DMS53 (cell line): Measurements from ENCODE around the gene PLCG1.
"Not testable (repeated sequence)": the region's sequence is repeated elsewhere in the genome, so short reads cannot be mapped to it uniquely, and the experiment has no call there.

ENCODE experiments used
- DNase-seq: peaks from one replicate; lab custom pipeline; 2025; lab: John Stamatoyannopoulos, UW

Gene PLCG1

DNA sequence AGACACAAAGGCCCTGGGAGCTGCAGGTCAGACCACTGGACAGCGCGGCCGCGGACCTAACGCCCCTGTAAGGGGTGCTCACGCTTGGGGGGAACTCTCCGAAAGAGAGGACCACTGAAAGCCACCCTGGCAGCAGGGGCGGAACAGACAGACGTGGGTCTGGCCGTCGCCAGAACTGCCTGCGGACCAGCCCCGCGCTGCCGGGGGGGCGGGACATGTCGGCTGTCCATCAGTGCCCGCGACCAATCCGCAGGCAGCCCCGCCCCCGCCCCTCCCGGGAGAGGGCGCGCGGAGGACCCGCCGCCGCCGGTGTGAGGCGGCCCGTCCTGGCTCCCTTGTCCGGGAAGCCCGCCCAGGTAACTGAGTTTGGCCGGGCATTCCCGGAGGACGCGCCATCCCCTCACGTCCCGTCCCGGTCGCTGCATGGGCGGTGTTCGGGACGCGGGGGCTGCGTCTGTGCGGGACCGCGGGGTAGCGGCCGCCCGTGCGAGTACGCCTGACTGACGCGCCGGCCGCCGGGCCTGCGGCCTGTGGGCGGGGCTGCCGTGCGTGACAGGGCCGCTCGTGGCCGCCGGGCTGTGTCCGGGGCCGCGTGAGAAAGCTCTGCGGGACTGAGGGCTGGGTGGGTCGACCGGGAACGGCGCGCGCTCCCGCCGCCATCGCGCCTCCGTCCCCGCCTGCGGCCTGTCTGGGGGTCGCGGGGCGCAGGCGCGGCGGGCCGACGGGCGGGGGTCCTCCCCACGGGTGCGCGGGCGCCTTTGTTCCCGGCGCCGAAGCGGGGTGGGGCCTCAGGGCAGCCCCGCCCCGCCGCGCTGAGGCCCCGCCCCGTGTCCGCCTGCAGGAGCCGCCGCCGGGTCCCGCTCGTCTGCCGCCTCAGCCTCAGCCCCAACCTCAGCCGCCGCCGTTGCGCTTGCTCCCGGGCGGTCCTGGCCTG is at the start of gene PLCG1:
Gene PLCG1, plus strand, starts transcription at position 864 of the 934 bp plus-strand sequence. CDS start 99 bp downstream, outside the sequence.
- DNase-seq: peak; percentile 94

DNA sequence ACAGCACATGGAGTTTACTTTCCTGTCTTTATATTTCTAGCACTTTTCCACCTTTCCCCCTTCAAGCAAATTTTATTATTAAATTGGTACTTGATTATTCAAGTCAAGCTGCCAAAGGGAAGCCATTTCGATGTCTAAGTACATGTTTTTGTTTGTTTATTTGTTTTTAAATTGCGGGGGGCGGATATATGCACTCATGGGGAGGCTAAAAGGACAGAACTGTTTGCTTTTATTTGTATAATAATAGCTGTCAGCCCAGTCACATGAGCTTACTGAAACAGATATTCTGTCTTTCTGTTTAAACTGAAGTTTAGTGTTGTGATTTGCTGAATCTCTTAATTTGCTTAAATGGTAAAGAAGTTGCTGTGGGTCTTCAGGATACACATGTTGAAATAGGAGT is 49.6 kb upstream of the PLCG1 start:
- DNase-seq: no peak

DNA sequence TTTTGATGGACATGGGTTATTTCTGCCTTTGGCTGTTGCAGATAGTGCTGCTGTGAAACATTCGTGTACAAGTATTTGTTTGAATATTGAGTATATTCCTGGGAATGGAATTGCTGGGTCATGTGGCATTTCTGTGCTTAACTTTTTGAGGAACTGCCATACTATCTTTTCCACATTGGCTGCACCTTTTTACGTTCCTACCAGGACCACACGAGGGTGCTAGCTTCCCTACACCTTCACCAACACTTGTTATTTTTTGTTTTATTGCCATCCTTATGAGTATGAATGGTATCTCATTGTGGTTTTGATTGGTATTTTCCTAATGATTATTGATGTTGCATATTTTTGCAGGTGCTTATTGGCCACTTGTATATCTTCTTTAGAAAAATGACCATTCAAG is 47.8 kb upstream of the PLCG1 start:
- no peak for DNase-seq

DNA sequence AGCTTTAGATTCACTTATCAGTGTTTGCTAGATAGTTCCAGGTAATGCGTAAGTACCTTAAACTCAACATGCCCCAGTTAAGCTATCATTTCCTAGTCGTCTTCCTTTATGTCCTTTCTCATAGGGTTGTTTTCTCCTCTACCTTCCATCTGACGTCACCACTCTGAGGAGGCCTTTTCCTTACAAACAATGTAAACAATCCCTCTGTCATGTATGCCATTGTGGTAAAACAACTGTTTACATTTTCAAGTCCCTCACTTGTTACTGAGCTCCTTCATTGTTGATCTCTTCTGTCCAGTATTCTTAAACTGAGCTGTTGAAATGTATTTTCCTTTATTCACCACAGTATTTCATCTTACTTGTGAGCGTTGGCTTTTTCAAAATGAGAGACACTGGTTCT is 45.4 kb upstream of the PLCG1 start:
- DNase-seq: peak; percentile 19

DNA sequence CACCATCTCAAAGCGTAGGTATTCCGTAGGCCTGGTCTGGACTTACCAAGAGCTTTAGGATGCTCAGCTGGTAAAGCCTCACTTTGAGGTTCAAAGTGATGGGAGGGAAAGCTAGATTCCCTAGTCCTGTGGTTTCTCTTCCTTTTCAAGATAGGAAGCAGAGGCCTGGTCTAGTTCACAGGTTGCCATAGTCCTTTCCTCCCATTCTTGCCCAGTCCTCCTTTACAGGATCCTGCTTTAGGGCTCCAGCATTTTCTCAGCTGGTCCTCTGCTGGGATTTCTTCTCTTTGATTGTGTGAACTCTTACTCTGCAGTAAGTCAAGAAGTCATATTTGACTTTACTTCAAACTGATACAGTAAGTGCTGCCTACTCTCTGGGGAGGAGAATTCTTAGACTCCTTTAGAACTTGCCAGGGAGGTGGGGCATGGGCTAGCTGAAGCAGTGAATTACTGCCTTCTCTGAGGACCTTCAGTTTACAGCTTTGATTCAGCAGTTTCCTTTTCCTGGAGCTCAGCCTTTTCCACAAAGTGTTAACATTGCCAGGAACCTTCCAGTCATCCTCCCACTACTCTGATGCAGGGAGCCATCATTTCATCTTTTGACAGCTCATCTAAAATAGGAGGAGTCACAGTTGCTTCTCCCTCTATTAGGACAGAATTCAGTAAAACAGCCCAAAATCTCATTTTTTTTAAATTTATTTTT is 42.8 kb upstream of the PLCG1 start:
- peak; percentile 25 for DNase-seq

DNA sequence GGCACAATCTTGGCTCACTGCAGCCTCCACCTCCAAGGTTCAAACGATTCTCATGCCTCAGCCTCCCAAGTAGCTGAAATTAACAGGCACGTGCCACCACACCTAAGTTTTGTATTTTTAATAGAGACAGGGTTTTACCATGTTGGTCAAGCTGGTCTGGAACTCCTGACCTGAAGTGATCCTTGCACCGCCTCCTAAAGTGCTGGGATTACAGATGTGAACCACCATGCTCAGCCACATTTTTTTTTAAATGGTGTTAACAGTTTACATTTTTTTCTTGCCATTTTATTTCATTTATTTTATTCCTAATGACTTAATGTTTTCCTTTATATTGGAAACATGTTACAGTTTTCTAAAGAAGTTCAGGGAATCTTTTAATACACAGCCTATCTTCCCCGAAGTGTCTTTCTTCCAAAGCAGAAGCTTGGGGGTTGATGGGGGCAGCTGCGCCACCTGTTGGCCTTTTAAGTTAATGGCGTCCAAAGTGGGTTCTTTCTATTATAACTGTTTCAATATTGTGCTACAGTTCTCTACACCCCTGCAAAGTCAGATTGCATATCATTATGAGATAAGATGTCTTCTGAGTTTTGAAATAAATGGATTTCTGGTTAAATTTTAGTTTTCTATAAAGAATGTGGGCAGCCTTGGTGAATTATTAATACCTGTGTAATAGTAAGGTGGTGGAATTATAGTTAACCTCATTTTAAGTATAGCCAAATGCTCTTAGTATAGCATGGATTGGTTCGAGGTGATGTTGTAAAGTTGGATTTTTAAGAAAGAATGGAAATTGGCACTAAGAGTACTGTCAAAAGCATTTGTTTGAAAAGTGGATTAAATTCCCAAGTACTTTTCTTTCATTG is 42.0 kb upstream of the PLCG1 start:
- DNase-seq: peak; percentile 71

DNA sequence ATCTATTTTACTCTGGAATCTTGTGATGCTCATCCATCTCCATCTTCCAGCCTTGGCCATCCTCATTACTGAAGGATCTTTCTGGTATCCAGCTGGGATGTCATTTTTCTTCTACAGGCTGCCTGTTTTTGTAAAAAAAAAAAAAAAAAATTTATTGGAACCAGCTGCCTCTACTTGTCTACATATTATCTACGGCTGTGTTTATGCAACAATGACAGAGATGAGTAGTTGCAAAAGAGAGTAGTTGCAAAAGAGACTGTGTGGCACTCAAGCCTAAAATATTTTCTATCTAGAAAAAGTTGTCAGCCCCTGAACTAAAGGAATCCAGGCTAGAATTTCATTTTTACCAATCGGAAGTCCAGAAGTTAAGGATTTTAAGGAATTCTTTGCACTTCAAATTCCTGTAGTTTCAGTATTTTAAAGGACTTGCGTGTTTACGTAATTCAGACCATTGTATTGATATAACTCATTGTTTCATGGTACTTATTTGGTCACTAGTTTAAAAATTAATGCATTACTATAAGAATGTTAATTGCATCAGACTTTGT is 38.6 kb upstream of the PLCG1 start:
- no peak for DNase-seq

DNA sequence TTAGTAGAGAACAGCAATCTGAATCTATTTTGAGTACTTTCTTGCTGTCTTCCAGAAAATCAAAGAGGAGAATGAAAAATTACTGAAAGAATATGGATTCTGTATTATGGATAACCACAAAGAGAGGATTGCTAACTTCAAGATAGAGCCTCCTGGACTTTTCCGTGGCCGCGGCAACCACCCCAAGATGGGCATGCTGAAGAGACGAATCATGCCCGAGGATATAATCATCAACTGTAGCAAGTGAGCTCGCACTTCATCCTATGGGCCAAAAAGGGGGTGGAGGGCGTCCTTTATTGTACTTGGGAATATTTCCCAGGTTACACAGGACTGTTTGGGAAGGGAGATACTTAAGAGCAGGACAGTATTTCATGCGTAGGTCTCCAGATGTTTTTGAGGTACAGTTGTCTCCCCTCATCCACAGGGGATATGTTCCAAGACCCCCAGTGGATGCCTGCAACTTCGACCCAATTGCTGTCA is 37.3 kb upstream of the PLCG1 start:
- DNase-seq: no peak

DNA sequence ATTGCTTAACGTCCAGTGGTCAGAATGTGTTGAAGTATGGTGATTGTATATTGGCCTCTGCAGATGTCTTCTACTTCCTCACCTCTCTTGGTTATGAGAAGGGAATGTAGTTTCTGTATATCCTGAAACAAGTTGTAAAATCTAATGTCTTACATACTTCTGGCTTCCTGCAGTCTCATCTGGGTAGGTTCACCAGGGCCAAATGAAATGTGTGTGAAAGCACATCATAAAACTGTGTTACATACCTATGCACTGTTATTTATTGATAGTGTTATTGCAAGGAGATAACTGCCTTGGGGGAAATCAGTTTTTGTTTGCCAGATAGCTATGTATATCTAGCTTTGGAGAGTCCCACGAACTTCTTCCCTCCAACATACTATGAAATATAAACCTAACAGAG is 35.7 kb upstream of the PLCG1 start:
- no peak for DNase-seq

DNA sequence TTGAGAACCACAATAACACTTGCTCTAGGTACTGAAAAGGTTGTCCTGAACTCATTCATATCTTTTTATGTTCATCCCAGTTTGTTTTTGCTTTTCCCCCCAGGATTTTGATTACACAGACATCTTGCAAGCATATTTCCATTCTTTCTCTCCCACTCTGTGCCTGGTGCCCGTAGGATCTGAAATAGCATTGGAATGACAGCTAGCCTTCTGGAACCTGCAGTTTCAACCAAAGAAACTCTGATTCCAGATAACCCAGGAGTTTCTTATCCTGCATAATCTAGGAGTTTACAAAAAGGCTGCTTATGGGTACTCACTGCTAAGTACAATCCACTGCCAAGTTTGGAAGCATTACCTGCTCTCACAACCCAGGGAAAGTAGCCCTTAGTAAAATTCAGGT is 28.8 kb upstream of the PLCG1 start:
- no peak for DNase-seq

DNA sequence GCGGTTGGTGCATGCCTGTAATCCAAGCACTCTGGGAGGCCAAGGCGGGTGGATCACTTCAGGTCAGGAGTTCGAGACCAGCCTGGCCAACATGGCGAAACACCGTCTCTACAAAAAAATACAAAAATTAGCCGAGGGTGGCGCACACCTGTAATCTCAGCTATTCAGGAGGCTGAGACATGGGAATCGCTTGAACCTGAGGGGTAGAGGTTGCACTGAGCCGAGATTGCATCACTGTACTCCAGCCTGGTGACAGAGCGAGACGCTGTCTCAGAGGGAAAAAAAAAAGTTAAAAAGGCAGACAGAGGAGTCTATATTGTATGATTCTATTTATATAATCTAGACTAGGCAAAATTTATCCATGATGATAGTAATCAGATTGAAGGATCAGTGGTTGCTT is 27.3 kb upstream of the PLCG1 start:
- no peak for DNase-seq

DNA sequence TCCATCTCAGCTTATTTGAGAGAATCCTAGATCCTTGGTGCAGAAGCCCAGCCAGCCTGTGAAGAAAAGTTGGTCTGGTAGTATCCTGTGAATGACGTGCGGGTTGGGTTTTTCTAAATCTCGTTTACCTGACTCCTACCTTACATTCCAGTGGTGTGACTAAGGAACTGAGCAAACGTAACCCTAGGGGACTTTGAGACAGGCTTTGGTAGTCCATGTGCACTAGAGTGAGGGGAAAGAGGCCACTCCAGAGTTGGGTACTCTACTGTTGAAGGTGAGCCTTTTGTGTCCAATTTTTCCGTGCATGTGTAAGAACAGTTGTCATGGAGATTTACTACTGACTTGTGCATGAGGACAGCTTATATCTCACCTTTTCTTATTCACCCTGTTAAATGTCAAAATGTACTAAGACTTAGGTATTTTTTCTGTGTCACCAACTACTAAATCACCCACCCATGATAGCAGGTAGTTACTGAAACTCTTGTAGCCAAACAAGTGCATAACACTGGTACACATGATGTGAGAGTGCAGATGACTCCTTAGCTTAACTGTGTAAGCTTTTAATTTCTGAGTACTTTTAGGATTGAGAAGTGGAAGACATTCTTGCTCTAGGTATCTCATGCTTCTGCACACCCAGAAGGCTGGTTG is 26.3 kb upstream of the PLCG1 start:
- no peak for DNase-seq

DNA sequence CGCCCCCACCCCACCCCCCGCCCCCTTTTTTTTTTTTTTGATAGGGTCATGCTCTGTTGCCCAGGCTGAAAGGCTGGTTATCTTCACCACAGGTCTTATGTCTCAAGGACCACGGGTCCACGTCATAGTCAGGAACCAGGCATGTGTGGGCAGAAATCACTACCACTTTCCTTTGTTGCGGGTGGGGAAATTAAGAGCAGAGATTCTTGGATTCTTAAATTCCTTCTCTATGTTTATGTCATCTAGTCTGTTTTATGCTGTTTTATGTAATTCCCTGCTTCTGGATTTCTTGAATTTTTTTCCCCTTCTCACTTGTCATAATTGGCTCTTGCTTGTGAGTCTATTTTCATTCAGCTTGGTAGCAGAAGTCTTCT is 25.8 kb upstream of the PLCG1 start:
- no peak for DNase-seq

DNA sequence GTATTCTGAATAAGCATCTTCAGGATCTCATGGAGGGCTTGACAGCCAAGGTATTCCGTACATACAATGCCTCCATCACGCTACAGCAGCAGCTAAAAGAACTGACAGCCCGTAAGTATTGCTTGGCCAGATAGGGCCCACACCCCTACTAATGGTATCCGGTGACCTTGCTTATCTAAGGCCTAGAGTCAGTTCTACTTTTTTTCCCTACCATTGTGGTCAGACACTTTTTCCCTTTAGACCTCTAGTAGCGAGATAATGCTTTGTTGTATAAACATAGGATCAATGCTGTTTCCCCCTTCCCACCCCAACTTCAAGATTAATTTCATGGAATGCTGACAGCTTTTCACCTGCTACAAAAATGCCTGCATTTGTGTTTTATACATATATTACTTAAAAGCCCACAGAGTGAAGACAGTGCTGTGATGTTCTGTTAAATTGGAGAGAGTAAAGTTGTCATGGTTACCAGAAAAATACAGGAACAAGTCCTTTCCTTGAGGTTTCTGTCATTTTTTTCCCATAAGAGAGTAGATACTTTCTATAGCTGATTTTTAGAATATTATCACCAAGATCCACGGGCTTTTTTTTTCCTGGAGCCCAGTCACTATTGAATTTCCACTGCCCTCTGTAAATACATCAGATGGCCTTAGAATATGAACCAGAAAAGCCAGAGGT is 20.9 kb upstream of the PLCG1 start:
- no peak for DNase-seq

DNA sequence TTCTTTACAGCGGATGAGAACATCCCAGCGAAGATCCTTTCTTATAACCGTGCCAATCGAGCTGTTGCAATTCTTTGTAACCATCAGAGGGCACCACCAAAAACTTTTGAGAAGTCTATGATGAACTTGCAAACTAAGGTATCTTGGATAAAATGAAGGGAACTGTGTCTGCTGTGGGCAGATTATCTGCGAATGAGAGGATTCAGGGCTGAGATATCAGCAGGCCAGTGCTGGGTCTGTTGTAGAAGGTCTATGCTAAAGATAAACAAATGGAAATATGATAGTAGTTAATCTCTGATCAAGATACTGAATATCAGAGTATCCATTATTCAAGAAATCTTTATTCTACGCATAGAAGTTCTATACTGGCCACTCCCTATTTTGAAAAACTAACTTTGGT is 19.2 kb upstream of the PLCG1 start:
- not testable (repeated sequence) for DNase-seq

DNA sequence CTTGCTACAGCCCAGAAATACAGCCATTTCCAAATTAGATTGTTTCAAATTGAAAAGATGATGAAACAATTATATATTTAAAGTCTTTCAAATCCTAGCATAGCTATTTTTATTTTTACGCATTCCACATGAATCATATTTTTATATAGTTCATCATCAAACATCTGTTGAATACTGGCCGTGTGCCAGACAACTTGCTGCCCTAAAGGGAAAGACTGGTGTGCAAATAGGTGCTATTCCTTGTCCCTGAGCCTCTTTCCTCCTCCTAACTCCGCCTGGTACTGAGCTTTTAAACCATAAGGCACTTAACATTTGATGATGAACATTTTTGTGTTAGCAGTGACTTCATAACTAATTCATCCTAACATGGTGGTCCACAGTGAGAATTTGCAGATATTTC is 18.7 kb upstream of the PLCG1 start:
- DNase-seq: no peak

DNA sequence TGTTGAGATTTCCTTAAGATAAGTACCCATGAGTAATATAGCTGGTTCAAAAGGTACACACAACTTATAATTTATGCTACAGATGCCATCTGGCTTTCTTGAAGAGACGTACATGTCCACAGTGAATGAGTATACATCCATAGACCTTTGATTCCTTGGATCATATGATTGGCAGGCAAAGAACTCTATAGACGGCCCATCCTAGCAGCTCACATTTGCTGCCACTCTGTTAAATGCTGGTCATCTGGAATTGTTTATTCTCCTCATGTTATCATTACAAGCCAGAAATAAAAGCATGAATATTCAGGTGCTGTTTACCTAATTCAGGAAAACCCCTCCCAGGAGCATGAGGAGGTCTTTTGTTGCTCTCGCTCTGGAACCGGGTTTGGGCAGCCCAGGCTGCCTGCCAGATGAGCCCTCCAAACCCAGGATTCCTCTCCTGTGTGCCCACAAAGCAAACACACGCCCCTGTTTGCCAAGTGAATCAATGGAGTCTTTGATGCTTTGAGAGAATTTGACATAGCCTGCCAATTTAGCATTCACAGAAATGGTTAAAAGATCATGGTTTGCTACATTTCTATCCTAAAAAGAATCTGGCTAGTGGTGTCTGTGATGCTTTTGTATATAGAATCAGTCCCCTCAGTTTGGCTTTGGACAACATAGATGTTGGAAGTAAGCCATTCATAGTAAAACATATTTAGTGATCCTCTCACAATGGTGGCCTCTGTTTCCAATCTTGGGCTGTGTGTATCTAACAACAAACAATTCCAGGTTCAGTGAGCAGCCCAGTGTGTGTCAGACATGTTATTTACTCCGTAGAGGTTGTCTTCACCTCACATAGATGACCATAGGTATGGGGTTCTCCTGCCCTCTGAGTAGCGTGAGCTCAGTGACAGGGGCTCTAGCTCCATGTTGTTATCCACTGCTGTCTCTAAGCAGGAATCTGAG is 17.5 kb upstream of the PLCG1 start:
- DNase-seq: no peak

DNA sequence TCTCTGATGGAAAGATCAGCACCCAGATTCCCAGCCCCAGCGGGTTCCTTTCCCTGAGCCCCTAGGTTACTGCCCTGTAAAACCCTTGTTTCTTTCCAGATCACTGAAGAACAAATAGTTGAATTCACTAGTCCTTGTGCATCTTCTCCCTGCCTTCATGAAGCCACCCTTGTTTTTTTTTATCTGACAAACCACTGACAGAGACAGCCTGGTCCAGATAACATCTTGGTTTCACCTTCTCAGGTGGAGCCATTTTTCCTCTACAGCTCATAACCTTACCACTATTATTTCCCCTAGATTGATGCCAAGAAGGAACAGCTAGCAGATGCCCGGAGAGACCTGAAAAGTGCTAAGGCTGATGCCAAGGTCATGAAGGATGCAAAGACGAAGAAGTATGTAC is 15.9 kb upstream of the PLCG1 start:
- no peak for DNase-seq

DNA sequence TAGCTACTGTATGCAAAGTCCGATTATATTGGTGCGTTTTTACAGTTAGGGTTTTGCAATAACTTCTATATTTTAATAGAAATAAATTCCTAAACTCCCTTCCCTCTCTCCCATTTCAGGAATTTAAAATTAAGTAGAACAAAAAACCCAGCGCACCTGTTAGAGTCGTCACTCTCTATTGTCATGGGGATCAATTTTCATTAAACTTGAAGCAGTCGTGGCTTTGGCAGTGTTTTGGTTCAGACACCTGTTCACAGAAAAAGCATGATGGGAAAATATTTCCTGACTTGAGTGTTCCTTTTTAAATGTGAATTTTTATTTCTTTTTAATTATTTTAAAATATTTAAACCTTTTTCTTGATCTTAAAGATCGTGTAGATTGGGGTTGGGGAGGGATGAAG is 13.7 kb upstream of the PLCG1 start:
- no peak for DNase-seq
